Transverse colon (tissue), 4 donors: ENCODE data around the gene BTBD17. TPM values are rescaled to one million over a fixed set of nuclear protein-coding genes. Genes with fewer than 3 reads are reported as not detected.
A peak's percentile ranks its signal among the peaks of the same experiment; 100 is the strongest.

Experiments used
- DNase-seq: peaks from one replicate; pipeline ENCODE4 v3.0.0-alpha.2; 2019
- H3K27ac ChIP-seq, 4 donors: fragments of 200-600 bp; sonication (generic); 2 replicates each; pipeline ENCODE4 v1.5.1; 2016 to 2018; ENCODE audit warnings: inconsistent platforms in 4 of 4
- H3K27me3 ChIP-seq: fragments of 200-600 bp; sonication (generic); 2 replicates; pipeline ENCODE4 v1.5.1; 2017; ENCODE audit warnings: inconsistent platforms
- H3K36me3 ChIP-seq, 4 donors: fragments of 200-600 bp; sonication (generic); 2 replicates each; pipeline ENCODE4 v1.5.1; 2017 to 2019; ENCODE audit warnings: inconsistent platforms in 4 of 4
- H3K4me1 ChIP-seq, 4 donors: fragments of 200-600 bp; sonication (generic); 2 replicates each; pipeline ENCODE4 v1.5.1; 2017 to 2020; ENCODE audit warnings: inconsistent platforms in 4 of 4
- H3K4me3 ChIP-seq, 4 donors: fragments of 200-600 bp; sonication (generic); 1 replicate in 1 of 4; 2 replicates in 3 of 4; pipeline versions ENCODE4 v1.5.1 to v1.6.1; 2017 to 2019; ENCODE audit warnings: inconsistent platforms in 4 of 4
- H3K9me3 ChIP-seq, 2 donors: fragments of 200-600 bp; sonication (generic); 2 replicates each; pipeline ENCODE4 v1.5.1; 2017 to 2019; ENCODE audit warnings: inconsistent platforms in 2 of 2
- CTCF ChIP-seq, 5 experiments: fragments of 200-600 bp in 3 of 5; fragments of 450-650 bp in 2 of 5; sonication (generic) in 3 of 5; IDR thresholded peaks; 1 replicate in 2 of 5; 2 replicates in 3 of 5; pipeline ENCODE4 v1.5.1; 2016 to 2017; ENCODE audit warnings: antibody characterized with exemption in 5 of 5, inconsistent platforms in 3 of 5, mild to moderate bottlenecking in 2 of 5, moderate library complexity in 1 of 5
- EP300 ChIP-seq: sonication (generic); formaldehyde crosslinking; IDR thresholded peaks from one replicate; pipeline ENCODE4 v1.6.1; 2017; ENCODE audit warnings: antibody characterized with exemption, low read depth
- POLR2A ChIP-seq: fragments of 450-650 bp; IDR thresholded peaks from one replicate; pipeline ENCODE4 v1.6.1; 2016; ENCODE audit warnings: antibody characterized with exemption, mild to moderate bottlenecking, moderate library complexity
- POLR2AphosphoS5 ChIP-seq, 3 donors: sonication (generic); formaldehyde crosslinking; IDR thresholded peaks; one replicate each; pipeline ENCODE4 v1.6.1; 2016; ENCODE audit warnings: antibody characterized with exemption in 3 of 3
- WGBS, 2 donors: methylation state at CpG; one replicate each; pipeline ENCODE4 v1.1.5; 2018; ENCODE audit warnings: low coverage in 1 of 2; 5-methylcytosine and 5-hydroxymethylcytosine counted together
- in situ Hi-C, 4 donors: fragments of 200-750 bp; cut with MboI; loops; one replicate each; pipeline versions ENCODE4 v1.15.0 to v1.15.1; 2017; ENCODE audit warnings: low sequenced_read_pairs in 3 of 4, low pct_ligation_motif_present in 1 of 4, low pct_unique_long_range_greater_than_20kb in 1 of 4
- intact Hi-C: fragments of 100-400 bp; cut with DNase I; formaldehyde crosslinking; loops from one replicate; pipeline ENCODE4 v1.15.1; 2023; ENCODE audit warnings: low total_unique reads
- total RNA-seq, 4 donors: library from RNA; depleted of rRNA; stranded (reverse); fragments of >200 nt; gene quantifications; one replicate each; pipeline ENCODE4 v1.1.0, GENCODE V29; 2016

The BTBD17 gene
- total RNA-seq, 4 donors from 2014 or later = not detected

DNA sequence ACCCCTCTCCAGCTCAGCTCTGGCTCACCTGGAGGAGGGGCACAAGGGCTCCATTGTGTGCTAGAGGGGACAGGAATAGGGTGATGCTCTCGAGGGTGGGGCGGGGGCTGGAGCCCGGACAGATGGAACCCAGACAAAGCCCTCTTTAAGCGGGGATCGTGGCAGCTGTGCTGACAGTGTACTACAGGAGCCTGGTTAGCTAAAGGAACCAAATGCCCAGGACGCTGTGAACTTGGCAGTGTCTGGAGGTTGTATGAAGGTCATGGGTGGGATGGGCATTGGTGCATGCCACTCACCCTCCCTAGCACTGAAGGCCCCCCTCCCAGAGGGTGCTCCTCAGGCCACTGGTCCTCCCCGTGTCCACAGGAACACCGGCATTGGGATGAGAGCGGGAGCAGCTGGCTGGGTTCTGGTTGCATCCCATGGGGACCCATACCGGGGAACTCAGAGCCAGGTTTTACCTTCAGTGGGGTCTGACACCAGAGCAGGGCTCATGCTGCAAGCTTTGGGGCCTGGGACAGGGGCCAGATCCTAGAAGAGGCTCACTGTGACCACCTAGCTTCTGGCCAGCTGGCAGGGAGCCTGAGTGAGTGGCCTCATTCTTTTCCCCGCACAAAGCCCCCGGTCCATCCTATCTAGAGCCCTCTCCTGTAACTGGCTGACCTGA, 23.7 kb downstream of the BTBD17 start:
- no peaks in the 10 kb centered on the region for H3K36me3 ChIP-seq
- H3K4me3 ChIP-seq = no peak overlapping the region
- H3K27me3 ChIP-seq = peaks cover 14% of the 10 kb centered on the region
- no peak overlapping the region for H3K27ac ChIP-seq
- TF ChIP-seq EP300 = no peak
- intact Hi-C loops = no loop called here
- WGBS, 2 donors = 66% methylated on average over 12 of the region's 12 CpGs; no CpG with 5 or more reads in 1 of the 2 donors
- H3K9me3 ChIP-seq = no peaks in the 10 kb centered on the region
- no peak for DNase-seq
- no peaks in the 10 kb centered on the region for H3K4me1 ChIP-seq
- in situ Hi-C loops = no loop called here

DNA sequence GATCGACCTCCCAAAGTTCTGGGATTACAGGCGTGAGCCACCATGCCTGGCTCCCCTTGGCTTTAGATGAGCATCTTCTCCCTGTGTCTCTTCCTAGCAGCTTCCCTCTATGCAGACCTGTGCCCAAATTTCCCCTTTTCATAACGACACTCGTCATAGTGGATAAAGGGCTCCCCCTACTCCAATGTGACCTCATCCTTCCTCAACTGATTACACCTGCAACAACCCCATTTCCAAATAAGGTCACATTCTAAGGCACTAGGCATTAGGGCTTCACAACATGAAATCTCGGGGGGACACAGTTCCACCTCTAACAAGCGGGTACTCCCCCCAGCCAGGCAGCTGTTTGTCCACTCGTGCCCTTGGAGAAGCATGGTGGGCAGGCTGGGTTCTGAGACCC, 25.4 kb downstream of the BTBD17 start:
- DNase-seq = no peak
- H3K4me1 ChIP-seq = peaks cover 0 to 4% (median 0%) of the 10 kb centered on the region in 4 donors
- WGBS, 2 donors = 80 to 86% methylated on average over 2 to 7 of the region's 7 CpGs
- no peak overlapping the region for H3K27ac ChIP-seq
- in situ Hi-C loops = no loop called here
- TF ChIP-seq CTCF (IDR thresholded peaks at IDR 0.05) (no peak), POLR2A (no peak)
- intact Hi-C loops = no loop called here
- H3K9me3 ChIP-seq = no peaks in the 10 kb centered on the region
- H3K36me3 ChIP-seq = no peaks in the 10 kb centered on the region
- no peak overlapping the region for H3K4me3 ChIP-seq
- H3K27me3 ChIP-seq = peaks cover 8% of the 10 kb centered on the region

DNA sequence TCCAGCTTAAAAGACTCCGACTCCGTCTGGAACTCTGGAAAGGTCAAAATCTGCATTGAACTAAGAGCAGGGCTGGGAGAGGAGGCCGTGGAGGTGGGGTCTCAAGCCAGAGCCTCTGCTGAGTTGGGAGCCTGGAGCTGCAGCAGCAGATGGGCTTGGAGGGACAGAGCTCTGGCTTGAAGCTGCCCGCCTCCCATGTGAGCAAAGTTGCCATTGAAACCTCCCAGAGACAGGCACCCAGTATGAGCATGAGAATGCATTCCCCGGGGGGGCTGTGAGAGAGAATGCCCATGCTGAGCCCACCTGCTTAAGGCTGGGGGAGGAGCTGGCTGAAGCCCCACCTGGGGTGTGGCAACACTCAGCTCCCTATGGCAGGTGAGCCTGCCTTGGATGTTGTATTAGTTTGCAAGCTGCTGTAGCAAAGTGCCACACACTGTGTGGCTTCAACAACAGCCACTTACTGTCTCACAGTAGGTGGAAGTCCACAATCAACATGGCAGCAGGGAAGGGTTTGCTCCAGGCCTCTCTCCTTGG, 26.1 kb downstream of the BTBD17 start:
- Histone ChIP-seq H3K36me3 (no peaks in the 10 kb centered on the region), H3K9me3 (no peaks in the 10 kb centered on the region), H3K4me1 (peaks cover 0 to 4% (median 0%) of the 10 kb centered on the region in 4 donors), H3K27ac (no peak overlapping the region), H3K4me3 (no peak overlapping the region), H3K27me3 (peaks cover 8% of the 10 kb centered on the region)
- in situ Hi-C loops (no loop called here), intact Hi-C loops (no loop called here)
- 83% methylated on average over 5 of the region's 5 CpGs; no CpG with 5 or more reads in 1 of the 2 donors for WGBS, 2 donors
- DNase-seq = no peak
- TF ChIP-seq POLR2AphosphoS5 (IDR thresholded peaks at IDR 0.05) (no peak), CTCF (IDR thresholded peaks at IDR 0.05) (no peak), EP300 (no peak), POLR2A (no peak)

DNA sequence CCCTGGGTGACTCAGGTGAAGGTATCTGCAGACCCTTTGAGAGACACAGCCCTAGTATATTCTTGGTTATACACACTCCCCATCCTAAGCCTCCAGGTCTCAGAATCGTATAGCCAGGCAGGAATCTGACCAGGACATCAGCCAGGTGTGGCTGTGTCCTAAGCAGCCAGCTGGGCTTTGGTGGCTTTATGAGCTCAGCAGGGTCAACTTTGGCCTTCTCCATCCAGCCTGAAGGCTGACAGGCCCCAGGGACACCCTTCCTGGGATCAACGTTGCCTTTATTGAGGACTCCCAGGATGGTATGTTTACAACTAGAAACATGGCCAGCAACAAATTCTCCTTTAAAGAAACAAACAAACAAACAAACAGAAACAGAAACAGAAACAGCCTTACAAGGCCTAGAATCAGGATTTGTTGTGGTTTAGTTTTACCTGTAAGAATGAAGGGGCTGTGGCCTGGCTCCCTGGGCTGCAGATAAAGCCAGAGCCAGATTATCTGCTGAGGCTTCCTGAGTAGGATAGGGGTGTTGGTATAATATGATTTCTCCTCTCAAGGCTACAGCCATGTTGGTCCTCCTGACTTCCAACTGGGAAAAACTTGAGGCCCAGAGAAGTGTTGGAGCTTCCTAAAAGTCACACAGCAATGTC, 27.2 kb downstream of the BTBD17 start:
- DNase-seq = no peak
- Histone ChIP-seq H3K4me1 (peaks cover 0 to 4% (median 0%) of the 10 kb centered on the region in 4 donors), H3K27ac (peak overlapping the region in 2 of 4 donors; percentile 4 to 37), H3K36me3 (no peaks in the 10 kb centered on the region), H3K27me3 (peaks cover 8% of the 10 kb centered on the region), H3K9me3 (no peaks in the 10 kb centered on the region), H3K4me3 (no peak overlapping the region)
- intact Hi-C loops = no loop called here
- TF ChIP-seq CTCF (IDR thresholded peaks at IDR 0.05) (no peak), POLR2AphosphoS5 (IDR thresholded peaks at IDR 0.05) (no peak), EP300 (no peak), POLR2A (no peak)
- in situ Hi-C loops = no loop called here
- WGBS, 2 donors = 42 to 57% methylated on average over 1 to 2 of the region's 2 CpGs
